Measurements from ENCODE around the gene SURF6. TPM values are rescaled to one million over a fixed set of nuclear protein-coding genes. Genes with fewer than 3 reads are reported as not detected.
A peak's percentile ranks its signal among the peaks of the same experiment; 100 is the strongest.

Gene SURF6
- total RNA-seq, 1 donor from 2014 or later: 13.4 TPM

DNA sequence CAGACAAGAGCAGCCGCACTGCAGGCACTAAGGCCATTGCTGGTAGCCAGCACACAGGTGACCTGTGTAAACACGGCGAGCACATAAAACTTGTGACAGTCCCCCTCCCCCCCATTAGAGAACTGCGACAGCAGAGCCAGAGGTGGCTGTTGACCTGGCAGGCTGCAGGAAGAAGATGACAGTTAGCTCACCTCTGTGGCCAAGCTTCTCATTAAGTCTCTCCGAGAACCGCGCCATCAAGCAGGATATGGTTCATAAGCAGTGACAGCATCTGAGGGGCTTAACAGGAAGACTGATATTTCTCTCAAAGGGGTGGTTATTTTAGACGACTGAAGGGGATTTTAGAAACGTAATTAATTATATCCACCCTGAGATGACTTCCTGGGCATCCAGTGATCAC is 34.7 kb upstream of the SURF6 start:
- no peak for DNase-seq (ENCODE audit: missing footprints)
- ATAC-seq: no peak
- intact Hi-C loops (cut with DNase I): no loop called here

GRCh38 chr9:133369933-133370332 is 33.9 kb upstream of the SURF6 start:
- intact Hi-C loops (cut with DNase I): no loop called here
- ATAC-seq (no peak), DNase-seq (ENCODE audit: missing footprints) (no peak)

DNA sequence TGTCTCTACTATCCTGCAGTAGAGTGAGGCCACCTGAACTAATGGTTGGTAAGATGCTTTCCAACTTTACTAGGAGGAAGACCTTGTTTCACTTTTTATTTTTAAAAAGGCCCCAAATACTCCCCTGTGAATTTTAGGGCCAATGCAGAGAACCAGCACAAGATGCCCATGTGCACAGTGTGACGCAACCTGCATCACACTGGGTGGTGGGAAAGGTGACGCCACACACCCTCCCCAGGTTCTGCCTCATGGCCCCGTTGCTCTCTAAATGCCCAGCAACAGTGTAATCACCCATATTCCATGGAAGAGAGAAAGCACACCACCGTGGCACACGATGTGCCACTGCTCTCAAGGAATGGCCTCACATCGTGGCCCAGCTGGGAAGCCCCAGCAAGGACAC is 33.4 kb upstream of the SURF6 start:
- intact Hi-C loops (cut with DNase I): no loop called here

GRCh38 chr9:133368249-133368881 is 32.4 kb upstream of the SURF6 start:
- ATAC-seq: no peak
- intact Hi-C loops (cut with DNase I): no loop called here
- no peak for DNase-seq (ENCODE audit: missing footprints)

More for the DNA sequence above, 33.4 kb upstream of the SURF6 start:
- DNase-seq (ENCODE audit: missing footprints) (no peak), ATAC-seq (no peak)

- intact Hi-C loops (cut with DNase I): no loop called here
- no peak for ATAC-seq
- no peak for DNase-seq (ENCODE audit: missing footprints)
Measured at GRCh38 chr9:133367778-133368177, 31.8 kb upstream of the SURF6 start.

DNA sequence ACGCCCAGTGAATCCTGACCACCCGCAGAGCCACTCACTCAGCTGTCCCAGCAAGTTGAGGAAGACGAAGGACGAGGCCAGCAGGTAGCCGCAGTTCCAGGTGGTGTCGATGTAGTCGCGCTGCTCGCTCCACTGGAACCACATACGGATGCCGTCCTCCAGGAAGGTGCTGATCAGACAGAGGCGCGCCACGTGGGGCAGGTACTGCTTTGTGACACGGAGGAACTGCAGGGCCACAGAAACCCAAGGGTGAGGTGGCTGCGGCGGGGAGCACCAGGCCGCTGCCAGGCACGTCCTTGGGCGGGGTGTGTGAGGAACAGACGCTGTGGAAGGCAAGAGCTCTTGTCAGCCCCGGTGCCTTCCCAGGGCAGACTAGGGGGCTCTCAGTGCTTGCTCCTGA is 31.2 kb upstream of the SURF6 start:
- DNase-seq (ENCODE audit: missing footprints) (no peak), ATAC-seq (no peak)
- intact Hi-C loops (cut with DNase I): no loop called here

GRCh38 chr9:133366435-133366834 is 30.4 kb upstream of the SURF6 start:
- ATAC-seq: no peak
- no peak for DNase-seq (ENCODE audit: missing footprints)
- intact Hi-C loops (cut with DNase I): no loop called here

DNA sequence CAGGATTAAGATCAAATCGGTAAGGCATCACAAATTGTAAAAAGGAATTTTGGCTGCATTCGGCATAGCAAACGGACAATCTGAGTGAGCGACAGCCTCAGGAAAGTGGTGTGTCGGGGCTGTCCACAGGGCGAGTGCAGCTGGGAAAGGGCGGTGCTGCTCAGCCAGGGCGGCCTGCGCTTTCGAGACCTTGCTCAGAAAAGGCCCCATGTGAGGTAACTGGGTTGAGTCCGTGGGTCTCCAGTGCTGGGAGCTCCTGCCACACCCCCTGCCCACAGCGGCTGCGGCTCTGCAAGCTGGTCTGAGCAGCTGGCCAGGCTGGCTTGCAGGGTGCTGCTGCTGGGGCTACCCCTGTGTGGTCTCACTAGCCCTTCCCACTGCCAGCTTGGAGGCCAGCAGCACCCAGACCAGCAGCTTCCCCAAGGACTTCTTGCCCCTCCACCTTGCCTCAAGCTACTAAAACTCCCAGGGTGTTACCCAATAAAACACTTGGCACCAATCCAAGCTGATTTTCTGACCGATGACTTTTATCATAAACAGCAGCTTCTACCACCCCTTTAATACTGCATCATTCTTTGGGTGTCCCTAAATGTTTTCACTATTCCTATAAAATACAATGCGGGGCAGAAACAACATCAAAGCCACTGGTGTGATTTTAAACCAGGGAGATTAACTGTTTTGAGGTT is 26.5 kb upstream of the SURF6 start:
- DNase-seq (ENCODE audit: missing footprints) (no peak), ATAC-seq (no peak)
- intact Hi-C loops (cut with DNase I): no loop called here

- intact Hi-C loops (cut with DNase I): no loop called here
Measured at GRCh38 chr9:133361507-133362092, 25.6 kb upstream of the SURF6 start.

DNA sequence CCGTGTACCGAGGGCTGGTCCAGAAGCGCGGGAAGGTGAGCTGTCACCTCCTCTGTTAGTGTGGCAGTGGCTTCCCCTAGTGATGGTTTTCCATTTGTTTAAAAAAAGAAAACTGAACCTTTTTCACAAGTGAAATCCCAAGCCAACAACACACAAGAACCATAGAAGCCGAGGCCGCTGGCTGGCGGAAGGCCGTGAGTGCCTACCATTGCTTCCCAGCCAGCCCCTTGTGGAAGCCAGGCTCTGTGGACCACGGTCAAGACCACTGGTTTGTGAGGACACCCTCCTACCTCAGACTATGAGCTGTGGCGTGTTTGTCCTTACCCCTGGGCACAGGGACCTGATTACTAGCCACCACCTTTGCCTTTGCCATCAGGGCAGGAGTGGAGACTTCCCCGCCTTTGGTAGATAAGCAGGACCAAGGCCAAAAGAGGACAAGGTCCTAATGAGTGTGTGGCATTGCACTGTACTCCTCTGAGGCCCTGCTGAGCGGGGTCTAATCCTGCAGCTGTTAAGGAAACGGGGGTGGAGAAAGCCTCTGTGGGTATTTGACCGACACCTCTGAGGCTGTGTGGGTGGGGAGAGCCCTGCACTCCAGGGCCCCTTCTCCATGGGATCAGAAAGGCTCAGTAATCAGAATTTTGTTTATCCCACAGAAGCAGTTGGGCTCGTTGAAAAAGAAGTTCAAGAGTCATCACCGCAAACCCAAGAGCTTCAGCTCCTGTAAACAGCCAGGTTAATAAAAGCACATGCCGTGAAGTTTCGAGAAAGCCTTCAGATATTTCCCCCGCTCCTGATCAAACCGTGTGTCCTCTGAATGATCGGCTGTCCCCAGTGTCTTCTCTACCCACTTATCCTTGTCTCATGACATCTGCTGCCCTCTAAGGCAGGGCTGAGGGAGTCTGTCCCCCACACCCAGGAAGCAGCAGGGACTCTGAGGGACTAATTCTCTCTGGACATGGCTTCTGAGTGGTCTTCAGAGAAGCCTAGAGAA is 24.7 kb upstream of the SURF6 start:
- ATAC-seq: no peak
- intact Hi-C loops (cut with DNase I): no loop called here
- no peak for DNase-seq (ENCODE audit: missing footprints)

More at GRCh38 chr9:133361507-133362092, 25.6 kb upstream of the SURF6 start:
- DNase-seq (ENCODE audit: missing footprints) (no peak), ATAC-seq (no peak)

GRCh38 chr9:133359399-133360175 is 23.6 kb upstream of the SURF6 start:
- ATAC-seq (no peak), DNase-seq (ENCODE audit: missing footprints) (peak; percentile 39)
- intact Hi-C loops (cut with DNase I): loop anchor here (10.0 kb wide), 1 partner anchor 325 kb away; the partner anchor contains the start of gene GTF3C5

- DNase-seq (ENCODE audit: missing footprints) (no peak), ATAC-seq (no peak)
- intact Hi-C loops (cut with DNase I): loop anchor here (10.0 kb wide), 1 partner anchor 323 kb away; the partner anchor contains the start of gene GTF3C5
Measured at GRCh38 chr9:133357656-133358055, 21.7 kb upstream of the SURF6 start.

DNA sequence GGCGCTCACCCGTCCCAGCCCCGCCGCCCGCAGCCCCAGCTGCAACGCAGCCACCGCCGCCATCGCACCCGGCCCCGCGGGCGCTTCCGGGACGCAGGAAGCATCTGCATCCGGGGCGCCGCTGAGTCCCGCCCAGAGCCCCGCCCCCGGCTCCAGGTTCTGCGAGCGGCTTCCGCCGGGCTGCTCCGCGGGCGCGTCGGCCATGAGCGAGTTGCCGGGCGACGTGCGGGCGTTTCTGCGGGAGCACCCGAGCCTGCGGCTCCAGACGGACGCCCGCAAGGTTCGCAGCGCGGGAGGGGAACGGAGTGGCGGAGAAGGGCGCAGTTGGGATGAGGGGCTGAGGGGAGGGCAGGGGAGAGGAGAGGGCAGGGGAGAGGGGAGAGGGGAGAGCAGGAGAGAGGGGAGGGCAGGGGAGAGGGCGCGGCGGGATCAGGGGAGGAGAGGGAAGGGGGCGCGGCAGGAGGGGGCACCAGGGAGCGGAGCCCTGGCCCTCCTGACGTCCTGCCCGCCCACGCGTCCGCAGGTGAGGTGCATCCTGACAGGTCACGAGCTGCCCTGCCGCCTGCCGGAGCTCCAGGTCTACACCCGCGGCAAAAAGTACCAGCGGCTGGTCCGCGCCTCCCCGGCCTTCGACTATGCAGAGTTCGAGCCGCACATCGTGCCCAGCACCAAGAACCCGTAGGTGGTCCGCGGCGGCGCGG is 20.6 kb upstream of the SURF6 start, which contains the start of the genes SURF1 and SURF2:
Gene SURF1 (minus strand): TSS at position 97 of the 701 bp plus-strand sequence. CDS start 34 bp downstream, at position 63.
Gene SURF2 (plus strand): TSS at position 160 of the 701 bp plus-strand sequence. CDS start 43 bp downstream, at position 203.
- intact Hi-C loops (cut with DNase I): loop anchor here (10.0 kb wide), 1 partner anchor 322 kb away; the partner anchor contains the start of gene GTF3C5

DNA sequence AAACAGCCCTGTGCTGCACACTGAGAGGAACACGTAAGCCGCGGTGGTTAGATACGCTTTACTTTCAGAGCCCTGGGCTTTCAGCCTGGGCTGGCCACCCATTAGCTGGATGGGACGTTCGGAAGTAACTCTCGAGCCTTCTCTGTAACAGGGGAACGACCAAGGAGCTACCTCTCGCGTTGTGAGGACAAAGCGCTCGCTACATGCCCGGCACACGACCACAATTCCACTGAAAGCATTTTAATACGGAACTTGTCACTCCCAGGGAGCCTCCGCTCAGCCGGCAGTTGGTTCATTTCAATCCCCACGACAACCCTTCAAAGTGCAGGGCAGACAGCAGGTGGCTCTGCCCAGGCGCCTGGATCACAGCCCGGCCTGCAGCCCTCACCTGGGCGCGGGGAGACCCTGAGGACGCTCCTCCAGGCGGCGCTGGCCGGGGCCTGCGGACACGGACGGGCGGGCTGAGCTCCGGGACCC is 19.9 kb upstream of the SURF6 start:
- intact Hi-C loops (cut with DNase I): loop anchor here (10.0 kb wide), 1 partner anchor 321 kb away; the partner anchor contains the start of gene GTF3C5
- ATAC-seq: peak; percentile 1
- no peak for DNase-seq (ENCODE audit: missing footprints)

More for the DNA sequence above, 20.6 kb upstream of the SURF6 start, which contains the start of the genes SURF1 and SURF2:
- ATAC-seq: peak; percentile 93
- DNase-seq (ENCODE audit: missing footprints): peak; percentile 96

GRCh38 chr9:133354766-133355165 is 18.8 kb upstream of the SURF6 start:
- intact Hi-C loops (cut with DNase I): loop anchor here (10.0 kb wide), 1 partner anchor 320 kb away; the partner anchor contains the start of gene GTF3C5
- ATAC-seq: no peak
- DNase-seq (ENCODE audit: missing footprints): no peak

GRCh38 chr9:133353548-133353947 is 17.6 kb upstream of the SURF6 start:
- intact Hi-C loops (cut with DNase I): loop anchor here (10.0 kb wide), 1 partner anchor 319 kb away; the partner anchor contains the start of gene GTF3C5

More at GRCh38 chr9:133353548-133353947, 17.6 kb upstream of the SURF6 start:
- no peak for ATAC-seq
- no peak for DNase-seq (ENCODE audit: missing footprints)
